BE2C (cell line): ENCODE data around the gene TMTC2.

Experiments
- DNase-seq: peaks from one replicate; pipeline ENCODE4 v3.0.0-alpha.2; 2020
- H3K27me3 ChIP-seq: fragments of 250-450 bp; sonication (Bioruptor Pico); 2 replicates; pipeline ENCODE4 v1.5.1; 2020; ENCODE audit warnings: mild to moderate bottlenecking
- H3K36me3 ChIP-seq: fragments of 250-450 bp; sonication (Bioruptor Pico); 2 replicates; pipeline ENCODE4 v1.5.1; 2020; ENCODE audit warnings: mild to moderate bottlenecking
- H3K4me1 ChIP-seq: fragments of 250-450 bp; sonication (Bioruptor Pico); 2 replicates; pipeline ENCODE4 v1.5.1; 2020
- H3K4me3 ChIP-seq: 2 replicates; pipeline ENCODE4 v1.5.1; 2011; ENCODE audit warnings: low read depth, low read length
- H3K9me3 ChIP-seq: fragments of 250-450 bp; sonication (Bioruptor Pico); 2 replicates; pipeline ENCODE4 v1.5.1; 2020
- CTCF ChIP-seq: IDR thresholded peaks from 2 replicates; pipeline ENCODE4 v1.5.1; 2012; ENCODE audit warnings: mild to moderate bottlenecking, low read depth, low read length

The TMTC2 gene

GRCh38 chr12:82723891-82724290, 37.2 kb downstream of the TMTC2 start:
- no peaks in the 10 kb centered on the region; the same call in 1 of the 2 replicates for H3K9me3 ChIP-seq
- peaks cover 15% of the 10 kb centered on the region for H3K4me1 ChIP-seq
- no peaks in the 10 kb centered on the region for H3K27me3 ChIP-seq
- no peak for DNase-seq
- no peak for TF ChIP-seq CTCF
- H3K4me3 ChIP-seq = no peak overlapping the region
- no peaks in the 10 kb centered on the region for H3K36me3 ChIP-seq

GRCh38 chr12:82725741-82726140, 39.0 kb downstream of the TMTC2 start:
- Histone ChIP-seq H3K4me3 (no peak overlapping the region), H3K27me3 (no peaks in the 10 kb centered on the region), H3K9me3 (no peaks in the 10 kb centered on the region; the same call in 1 of the 2 replicates), H3K36me3 (no peaks in the 10 kb centered on the region), H3K4me1 (peaks cover 10% of the 10 kb centered on the region)
- no peak for TF ChIP-seq CTCF
- DNase-seq = no peak

- no peak for TF ChIP-seq CTCF
- no peaks in the 10 kb centered on the region; the same call in 1 of the 2 replicates for H3K9me3 ChIP-seq
- no peaks in the 10 kb centered on the region for H3K36me3 ChIP-seq
- DNase-seq = no peak
- H3K4me1 ChIP-seq = peaks cover 13% of the 10 kb centered on the region
- H3K4me3 ChIP-seq = no peak overlapping the region
- no peaks in the 10 kb centered on the region for H3K27me3 ChIP-seq
These were observed 41.2 kb downstream of the TMTC2 start for GRCh38 chr12:82727886-82728285.

- Histone ChIP-seq H3K9me3 (no peaks in the 10 kb centered on the region; the same call in 1 of the 2 replicates), H3K4me1 (peaks cover 11% of the 10 kb centered on the region), H3K27me3 (no peaks in the 10 kb centered on the region), H3K4me3 (no peak overlapping the region), H3K36me3 (no peaks in the 10 kb centered on the region)
- no peak for TF ChIP-seq CTCF
- no peak for DNase-seq
These were observed 42.0 kb downstream of the TMTC2 start for GRCh38 chr12:82728710-82729109.

- DNase-seq = no peak
These were observed 44.3 kb downstream of the TMTC2 start for GRCh38 chr12:82730953-82731459.

More at GRCh38 chr12:82730953-82731459, 44.3 kb downstream of the TMTC2 start:
- H3K4me1 ChIP-seq = peaks cover 5% of the 10 kb centered on the region
- no peaks in the 10 kb centered on the region for H3K36me3 ChIP-seq
- no peaks in the 10 kb centered on the region for H3K27me3 ChIP-seq
- H3K4me3 ChIP-seq = no peak overlapping the region
- TF ChIP-seq CTCF = no peak
- H3K9me3 ChIP-seq = no peaks in the 10 kb centered on the region; the same call in 1 of the 2 replicates
